ENCODE data around the gene HLA-DPB1.

GRCh38 chr6:33066917-33067521 is 8.8 kb upstream of the HLA-DPB1 start:
- TF ChIP-seq POLR2AphosphoS5 (IDR thresholded peaks at IDR 0.05) (no peak), CTCF (IDR thresholded peaks at IDR 0.05) (no peak), POLR2A (IDR thresholded peaks at IDR 0.05) (no peak)
